ENCODE results near the gene NCOA1. TPM values are rescaled to one million over a fixed set of nuclear protein-coding genes. Genes with fewer than 3 reads are reported as not detected.

NCOA1 gene
- polyA plus RNA-seq, 1 donor from 2014 or later: 23.0 TPM

GRCh38 chr2:24505534-24506275 is 14.7 kb downstream of the NCOA1 start:
- Histone ChIP-seq H2AFZ (ENCODE audit: low read depth, low read length) (no peak overlapping the region), H3K27me3 (ENCODE audit: insufficient read depth, low read depth, low read length) (no peaks in the 10 kb centered on the region), H3F3A (ENCODE audit: insufficient read depth, low read length, poor library complexity, severe bottlenecking) (no peaks in the 10 kb centered on the region), H3K9ac (ENCODE audit: low read length) (no peak overlapping the region), H3K9me2 (ENCODE audit: insufficient read depth, low read length) (no peaks in the 10 kb centered on the region), H3K9me3 (ENCODE audit: low read length) (no peaks in the 10 kb centered on the region), H3K4me3 (ENCODE audit: low read length) (no peak overlapping the region), H3K36me3 (ENCODE audit: insufficient read depth, low read length) (no peaks in the 10 kb centered on the region), H3K79me2 (replicated peaks; ENCODE audit: insufficient read depth, low read length) (peaks cover 97% of the 10 kb centered on the region), H3K27ac (ENCODE audit: low read length) (no peak overlapping the region), H3K4me2 (ENCODE audit: low read length) (no peak overlapping the region), H4K20me1 (ENCODE audit: insufficient read depth) (peaks cover 7% of the 10 kb centered on the region)
- TF ChIP-seq REST (IDR thresholded peaks at IDR 0.05; ENCODE audit: borderline replicate concordance): no peak
- TF ChIP-seq TAF1 (IDR thresholded peaks at IDR 0.05; ENCODE audit: low read depth): no peak

GRCh38 chr2:24507549-24507948 is 16.5 kb downstream of the NCOA1 start:
- Histone ChIP-seq H3K27me3 (ENCODE audit: insufficient read depth, low read depth, low read length) (no peaks in the 10 kb centered on the region), H3K79me2 (replicated peaks; ENCODE audit: insufficient read depth, low read length) (peaks cover 96% of the 10 kb centered on the region), H4K20me1 (ENCODE audit: insufficient read depth) (peaks cover 7% of the 10 kb centered on the region), H3K27ac (ENCODE audit: low read length) (no peak overlapping the region), H2AFZ (ENCODE audit: low read depth, low read length) (no peak overlapping the region), H3K36me3 (ENCODE audit: insufficient read depth, low read length) (no peaks in the 10 kb centered on the region), H3K9me3 (ENCODE audit: low read length) (no peaks in the 10 kb centered on the region), H3K4me2 (ENCODE audit: low read length) (no peak overlapping the region), H3K9me2 (ENCODE audit: insufficient read depth, low read length) (no peaks in the 10 kb centered on the region), H3K9ac (ENCODE audit: low read length) (no peak overlapping the region), H3F3A (ENCODE audit: insufficient read depth, low read length, poor library complexity, severe bottlenecking) (no peaks in the 10 kb centered on the region), H3K4me3 (ENCODE audit: low read length) (no peak overlapping the region)
- TF ChIP-seq RAD21 (conservative IDR thresholded peaks at IDR 0.05) (no peak), TAF1 (IDR thresholded peaks at IDR 0.05; ENCODE audit: low read depth) (no peak), CTCF (IDR thresholded peaks at IDR 0.05; ENCODE audit: poor library complexity, severe bottlenecking) (no peak), REST (IDR thresholded peaks at IDR 0.05; ENCODE audit: borderline replicate concordance) (no peak), POLR2AphosphoS5 (IDR thresholded peaks at IDR 0.05) (no peak), EP300 (conservative IDR thresholded peaks at IDR 0.05; ENCODE audit: poor library complexity, severe bottlenecking) (no peak), EZH2 (IDR thresholded peaks at IDR 0.05; ENCODE audit: borderline replicate concordance, insufficient read depth, low read length, poor library complexity, severe bottlenecking) (no peak), MXI1 (conservative IDR thresholded peaks at IDR 0.05; ENCODE audit: poor library complexity, severe bottlenecking) (no peak), SMC3 (conservative IDR thresholded peaks at IDR 0.05; ENCODE audit: poor library complexity) (no peak)
